PC-9 (cell line): ENCODE results near the gene NRG3. TPM values are rescaled to one million over a fixed set of nuclear protein-coding genes. Genes with fewer than 3 reads are reported as not detected.

Source experiments
- BruUV-seq: library from RNA; stranded (reverse); fragments of 400-500 nt; replicated peaks from 2 replicates; lab custom pipeline; 2021; lab: Mats Ljungman, UMichigan
- CTCF ChIA-PET: fragments of 300-600 bp; sonication (Branson Sonifier 250); formaldehyde crosslinking; loops from one replicate; lab custom pipeline; 2022; ENCODE audit warnings: antibody characterized with exemption; lab: Charles Lee
- POLR2A ChIA-PET: fragments of 300-600 bp; sonication (Branson Sonifier 250); formaldehyde crosslinking; loops from one replicate; lab custom pipeline; 2022; ENCODE audit warnings: antibody characterized with exemption; ENCODE audit not compliant: unreplicated experiment; lab: Charles Lee
- DNase-seq, 2 experiments: peaks; one replicate each; pipeline versions ENCODE4 v3.0.0 to v3.0.0-alpha.2; 2015 to 2022; ENCODE audit warnings: mixed read lengths in 1 of 2
- H2AFZ ChIP-seq: fragments of 200-600 bp; sonication (generic); 2 replicates; pipeline ENCODE4 v1.8.1; 2017; ENCODE audit warnings: antibody characterized with exemption
- H3F3A ChIP-seq: fragments of 200-600 bp; sonication (generic); 2 replicates; pipeline ENCODE4 v1.8.1; 2017; ENCODE audit warnings: antibody characterized with exemption, mild to moderate bottlenecking, low read depth; ENCODE audit not compliant: insufficient read depth
- H3K27ac ChIP-seq: fragments of 200-600 bp; sonication (generic); 2 replicates; pipeline ENCODE4 v1.6.1; 2016; ENCODE audit warnings: mixed run types
- H3K27me3 ChIP-seq: fragments of 200-600 bp; sonication (generic); 2 replicates; pipeline ENCODE4 v1.6.1; 2016; ENCODE audit warnings: low read depth, mixed run types; ENCODE audit not compliant: insufficient read depth
- H3K36me3 ChIP-seq: fragments of 200-600 bp; sonication (generic); 2 replicates; pipeline ENCODE4 v1.6.1; 2016; ENCODE audit warnings: low read depth, mixed run types
- H3K4me1 ChIP-seq: fragments of 200-600 bp; sonication (generic); replicated peaks from 2 replicates; pipeline ENCODE4 v1.6.1; 2016; ENCODE audit warnings: mixed run types; ENCODE audit not compliant: insufficient read depth
- H3K4me2 ChIP-seq: fragments of 200-600 bp; sonication (generic); 2 replicates; pipeline ENCODE4 v1.6.1; 2017; ENCODE audit warnings: mixed run types
- H3K4me3 ChIP-seq: fragments of 200-600 bp; sonication (generic); 2 replicates; pipeline ENCODE4 v1.6.1; 2016; ENCODE audit warnings: mixed run types
- H3K79me2 ChIP-seq: fragments of 200-600 bp; sonication (generic); 2 replicates; pipeline ENCODE4 v1.6.1; 2017; ENCODE audit warnings: low read depth, mixed run types
- H3K9me2 ChIP-seq: fragments of 200-600 bp; sonication (generic); 2 replicates; pipeline ENCODE4 v1.8.1; 2017; ENCODE audit warnings: mild to moderate bottlenecking; ENCODE audit not compliant: insufficient read depth
- H3K9me3 ChIP-seq: fragments of 200-600 bp; sonication (generic); 2 replicates; pipeline ENCODE4 v1.8.1; 2016; ENCODE audit warnings: low read depth; ENCODE audit not compliant: insufficient read depth
- H4K20me1 ChIP-seq: fragments of 200-600 bp; sonication (generic); 2 replicates; pipeline ENCODE4 v1.8.1; 2017; ENCODE audit not compliant: insufficient read depth
- EZH2 ChIP-seq: fragments of 200-600 bp; sonication (generic); IDR thresholded peaks from 2 replicates; pipeline ENCODE4 v1.8.0; 2017; ENCODE audit warnings: antibody characterized with exemption, low read depth
- intact Hi-C: fragments of 100-400 bp; cut with micrococcal nuclease; formaldehyde crosslinking; loops from one replicate; pipeline ENCODE4 v1.10.0; 2022; ENCODE audit not compliant: unreplicated experiment
- total RNA-seq: library from RNA; stranded (reverse); gene quantifications from 2 replicates; pipeline ENCODE4 v1.2.3, GENCODE V29; 2021
- TF ChIP-seq, protein P1 (sequence below): fragments of 200-600 bp; sonication (generic); conservative IDR thresholded peaks from 2 replicates; pipeline ENCODE4 v1.6.1; 2017; ENCODE audit warnings: mixed run types, antibody characterized with exemption, mild to moderate bottlenecking, moderate library complexity

Gene NRG3
- total RNA-seq, 1 experiment from 2014 or later: not detected

DNA sequence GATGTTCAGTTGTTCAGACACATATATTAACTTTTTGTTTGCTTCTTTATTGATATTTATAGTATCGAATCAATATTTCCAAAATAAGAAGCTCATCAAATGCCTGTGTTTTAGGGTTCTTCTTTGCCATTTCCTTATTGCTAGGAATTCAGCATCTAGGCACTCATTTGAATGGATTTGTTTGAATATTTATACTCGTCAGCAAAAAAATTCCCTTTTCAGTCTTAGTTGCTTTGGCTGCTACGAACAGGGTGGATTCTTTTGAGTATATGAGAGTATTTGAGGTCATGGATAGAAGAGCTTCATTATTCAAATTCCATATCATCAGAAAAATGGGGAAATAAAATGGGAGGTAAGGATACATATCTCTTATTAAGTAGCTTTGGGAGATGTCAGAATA, 706.9 kb downstream of the NRG3 start:
- intact Hi-C loops: loop anchor here (10.0 kb wide), 1 partner anchor 597 kb away; no protein-coding TSS in a partner anchor
- Histone ChIP-seq H3K27me3 (no peaks in the 10 kb centered on the region), H3F3A (no peaks in the 10 kb centered on the region), H3K27ac (no peak overlapping the region), H3K79me2 (no peaks in the 10 kb centered on the region), H3K9me3 (no peaks in the 10 kb centered on the region), H3K4me3 (no peak overlapping the region), H3K36me3 (no peaks in the 10 kb centered on the region), H3K4me2 (no peak overlapping the region), H2AFZ (no peak overlapping the region), H3K9me2 (no peaks in the 10 kb centered on the region), H4K20me1 (no peaks in the 10 kb centered on the region), H3K4me1 (no peaks in the 10 kb centered on the region)
- no TSS peak for BruUV-seq
- no peak for DNase-seq
- ChIA-PET CTCF (no interaction called here), POLR2A (no interaction called here)
- TF ChIP-seq, protein P1, sequence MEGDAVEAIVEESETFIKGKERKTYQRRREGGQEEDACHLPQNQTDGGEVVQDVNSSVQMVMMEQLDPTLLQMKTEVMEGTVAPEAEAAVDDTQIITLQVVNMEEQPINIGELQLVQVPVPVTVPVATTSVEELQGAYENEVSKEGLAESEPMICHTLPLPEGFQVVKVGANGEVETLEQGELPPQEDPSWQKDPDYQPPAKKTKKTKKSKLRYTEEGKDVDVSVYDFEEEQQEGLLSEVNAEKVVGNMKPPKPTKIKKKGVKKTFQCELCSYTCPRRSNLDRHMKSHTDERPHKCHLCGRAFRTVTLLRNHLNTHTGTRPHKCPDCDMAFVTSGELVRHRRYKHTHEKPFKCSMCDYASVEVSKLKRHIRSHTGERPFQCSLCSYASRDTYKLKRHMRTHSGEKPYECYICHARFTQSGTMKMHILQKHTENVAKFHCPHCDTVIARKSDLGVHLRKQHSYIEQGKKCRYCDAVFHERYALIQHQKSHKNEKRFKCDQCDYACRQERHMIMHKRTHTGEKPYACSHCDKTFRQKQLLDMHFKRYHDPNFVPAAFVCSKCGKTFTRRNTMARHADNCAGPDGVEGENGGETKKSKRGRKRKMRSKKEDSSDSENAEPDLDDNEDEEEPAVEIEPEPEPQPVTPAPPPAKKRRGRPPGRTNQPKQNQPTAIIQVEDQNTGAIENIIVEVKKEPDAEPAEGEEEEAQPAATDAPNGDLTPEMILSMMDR: no peak
- no peak for TF ChIP-seq EZH2

DNA sequence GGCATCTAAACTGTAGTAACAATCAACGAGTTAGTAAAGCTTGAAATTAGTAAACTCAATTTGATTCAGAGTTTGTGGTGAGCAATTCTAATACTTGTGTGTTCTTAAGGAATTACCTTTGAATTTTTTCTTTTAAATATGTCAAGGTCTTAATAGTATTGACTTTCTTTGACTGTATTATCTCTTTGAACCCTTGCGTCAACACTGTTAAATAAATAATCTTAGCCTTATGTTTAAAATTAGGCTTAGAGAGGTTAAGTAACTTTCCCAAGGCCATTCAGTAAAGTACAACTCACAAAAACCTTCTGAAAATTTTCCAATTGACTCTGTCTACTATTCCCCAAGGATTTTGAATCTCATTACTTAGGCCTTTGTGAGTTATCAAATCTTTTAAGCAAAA, 716.4 kb downstream of the NRG3 start:
- Histone ChIP-seq H3K9me2 (no peaks in the 10 kb centered on the region), H3K4me3 (no peak overlapping the region), H3K4me1 (no peaks in the 10 kb centered on the region), H3K27me3 (no peaks in the 10 kb centered on the region), H2AFZ (no peak overlapping the region; the same call in 1 of the 2 replicates), H3K36me3 (no peaks in the 10 kb centered on the region), H3K79me2 (no peaks in the 10 kb centered on the region), H3K4me2 (no peak overlapping the region), H3K9me3 (no peaks in the 10 kb centered on the region), H4K20me1 (no peaks in the 10 kb centered on the region), H3F3A (no peaks in the 10 kb centered on the region), H3K27ac (no peak overlapping the region)
- CTCF ChIA-PET: no interaction called here
- TF ChIP-seq EZH2: no peak
- TF ChIP-seq, protein P1: no peak
- intact Hi-C loops: no loop called here
- POLR2A ChIA-PET: no interaction called here
- DNase-seq: no peak
- BruUV-seq: no TSS peak

DNA sequence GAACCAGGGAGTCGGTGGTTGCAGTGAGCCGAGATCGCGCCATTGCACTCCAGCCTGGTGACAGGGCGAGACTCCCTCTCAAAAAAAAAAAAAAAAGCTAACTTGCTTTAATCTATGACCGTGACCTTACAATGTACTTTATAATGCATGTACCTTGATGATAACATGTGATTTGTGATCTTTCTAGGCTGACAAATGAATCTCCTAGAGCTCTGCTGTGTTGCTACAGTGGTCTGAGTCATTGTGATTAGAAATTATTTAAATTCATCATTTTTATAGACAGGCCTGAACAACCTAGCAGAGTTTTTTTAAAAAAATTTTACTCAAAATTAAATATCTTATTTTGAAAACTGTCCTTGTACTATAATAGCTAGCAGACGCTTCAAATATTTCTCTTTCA, 722.8 kb downstream of the NRG3 start:
- CTCF ChIA-PET: no interaction called here
- no peaks in the 10 kb centered on the region for H4K20me1 ChIP-seq
- H3K4me2 ChIP-seq: no peak overlapping the region
- H3K79me2 ChIP-seq: no peaks in the 10 kb centered on the region
- no peaks in the 10 kb centered on the region for H3K9me2 ChIP-seq
- no peaks in the 10 kb centered on the region for H3K36me3 ChIP-seq
- H3K27ac ChIP-seq: no peak overlapping the region
- H3K4me3 ChIP-seq: no peak overlapping the region
- no peak for DNase-seq
- H3K9me3 ChIP-seq: no peaks in the 10 kb centered on the region
- no TSS peak for BruUV-seq
- H2AFZ ChIP-seq: no peak overlapping the region
- intact Hi-C loops: no loop called here
- H3K4me1 ChIP-seq: no peaks in the 10 kb centered on the region
- TF ChIP-seq EZH2: no peak
- TF ChIP-seq, protein P1: no peak
- H3F3A ChIP-seq: no peaks in the 10 kb centered on the region
- no peaks in the 10 kb centered on the region for H3K27me3 ChIP-seq
- POLR2A ChIA-PET: no interaction called here
